ENCODE data around the gene C1orf167. TPM values are rescaled to one million over a fixed set of nuclear protein-coding genes. Genes with fewer than 3 reads are reported as not detected.
A peak's percentile ranks its signal among the peaks of the same experiment; 100 is the strongest.

Gene C1orf167
- polyA plus RNA-seq, 3 donors, result 0.05 TPM; not detected in 2

DNA sequence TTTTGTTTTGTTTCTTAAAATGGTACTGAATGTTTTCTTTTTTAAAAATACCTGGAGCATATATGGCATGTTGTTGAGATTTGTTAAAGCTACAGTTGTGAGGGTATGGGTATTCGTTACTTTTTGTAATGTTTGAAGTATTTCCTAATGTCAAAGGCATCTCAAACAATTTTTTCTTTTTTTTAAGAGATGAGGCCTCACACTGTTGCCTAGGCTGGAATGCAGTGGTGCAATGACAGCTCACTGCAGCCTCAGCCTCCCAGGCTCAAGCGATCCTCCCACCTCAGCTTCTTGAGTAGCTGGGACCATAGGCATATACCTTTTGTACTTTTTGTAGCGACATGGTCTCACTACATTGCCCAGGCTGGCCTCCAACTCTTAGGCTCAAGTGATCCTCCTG, 60.1 kb downstream of the C1orf167 start:
- Mint-ChIP-seq H3K27ac (peak overlapping the region in 1 of 7 donors; percentile 5), H3K36me3 (peaks cover 80 to 100% of the 10 kb centered on the region in 2 donors), H3K4me3 (no peak overlapping the region), H3K4me1 (no peaks in the 10 kb centered on the region), H3K27me3 (ENCODE audit: low read depth in 3 of 3) (peaks cover 0 to 5% (median 0%) of the 10 kb centered on the region in 3 donors), H3K9me3 (no peaks in the 10 kb centered on the region)
- Histone ChIP-seq H3K79me2 (ENCODE audit: insufficient read depth, low read length) (no peaks in the 10 kb centered on the region), H3K36me3 (replicated peaks in 1 of 2; ENCODE audit: control insufficient read depth in 1 of 2, insufficient read depth in 2 of 2, low read length in 2 of 2) (peaks cover 86 to 100% of the 10 kb centered on the region in 2 donors), H3K4me1 (ENCODE audit: control insufficient read depth in 1 of 2, insufficient read depth in 2 of 2, low read length in 2 of 2) (no peaks in the 10 kb centered on the region), H3K27me3 (ENCODE audit: control insufficient read depth in 2 of 2, insufficient read depth in 2 of 2, low read length in 2 of 2) (no peaks in the 10 kb centered on the region), H3K27ac (ENCODE audit: low read depth in 1 of 2, low read length in 2 of 2) (peak overlapping the region in 1 of 2 donors; percentile 55), H3K4me3 (replicated peaks in 1 of 3; ENCODE audit: low read depth in 2 of 3, low read length in 3 of 3) (no peak overlapping the region), H3K4me2 (replicated peaks; ENCODE audit: extremely low read depth, low read length, poor library complexity, severe bottlenecking) (no peak overlapping the region), H3K9me3 (replicated peaks in 1 of 2; ENCODE audit: control insufficient read depth in 1 of 2, insufficient read depth in 1 of 2, low read length in 2 of 2) (no peaks in the 10 kb centered on the region), H2AFZ (ENCODE audit: insufficient read depth, low read depth, low read length, poor library complexity, severe bottlenecking) (no peak overlapping the region), H3K9ac (ENCODE audit: insufficient read depth, low read length, poor library complexity, severe bottlenecking) (no peak overlapping the region), H4K20me1 (ENCODE audit: insufficient read depth, low read length) (no peaks in the 10 kb centered on the region)
- 100% methylated on average over 2 of the region's 3 CpGs for WGBS (ENCODE audit: insufficient coverage)
- TF ChIP-seq, protein P1, sequence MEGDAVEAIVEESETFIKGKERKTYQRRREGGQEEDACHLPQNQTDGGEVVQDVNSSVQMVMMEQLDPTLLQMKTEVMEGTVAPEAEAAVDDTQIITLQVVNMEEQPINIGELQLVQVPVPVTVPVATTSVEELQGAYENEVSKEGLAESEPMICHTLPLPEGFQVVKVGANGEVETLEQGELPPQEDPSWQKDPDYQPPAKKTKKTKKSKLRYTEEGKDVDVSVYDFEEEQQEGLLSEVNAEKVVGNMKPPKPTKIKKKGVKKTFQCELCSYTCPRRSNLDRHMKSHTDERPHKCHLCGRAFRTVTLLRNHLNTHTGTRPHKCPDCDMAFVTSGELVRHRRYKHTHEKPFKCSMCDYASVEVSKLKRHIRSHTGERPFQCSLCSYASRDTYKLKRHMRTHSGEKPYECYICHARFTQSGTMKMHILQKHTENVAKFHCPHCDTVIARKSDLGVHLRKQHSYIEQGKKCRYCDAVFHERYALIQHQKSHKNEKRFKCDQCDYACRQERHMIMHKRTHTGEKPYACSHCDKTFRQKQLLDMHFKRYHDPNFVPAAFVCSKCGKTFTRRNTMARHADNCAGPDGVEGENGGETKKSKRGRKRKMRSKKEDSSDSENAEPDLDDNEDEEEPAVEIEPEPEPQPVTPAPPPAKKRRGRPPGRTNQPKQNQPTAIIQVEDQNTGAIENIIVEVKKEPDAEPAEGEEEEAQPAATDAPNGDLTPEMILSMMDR (IDR thresholded peaks at IDR 0.05), result no peak
- intact Hi-C loops (cut with micrococcal nuclease), result loop anchor here in 1 of 2 donors (5.0 kb wide), 1 partner anchor 35 kb away; no protein-coding TSS in a partner anchor
- DNase-seq, result no peak

DNA sequence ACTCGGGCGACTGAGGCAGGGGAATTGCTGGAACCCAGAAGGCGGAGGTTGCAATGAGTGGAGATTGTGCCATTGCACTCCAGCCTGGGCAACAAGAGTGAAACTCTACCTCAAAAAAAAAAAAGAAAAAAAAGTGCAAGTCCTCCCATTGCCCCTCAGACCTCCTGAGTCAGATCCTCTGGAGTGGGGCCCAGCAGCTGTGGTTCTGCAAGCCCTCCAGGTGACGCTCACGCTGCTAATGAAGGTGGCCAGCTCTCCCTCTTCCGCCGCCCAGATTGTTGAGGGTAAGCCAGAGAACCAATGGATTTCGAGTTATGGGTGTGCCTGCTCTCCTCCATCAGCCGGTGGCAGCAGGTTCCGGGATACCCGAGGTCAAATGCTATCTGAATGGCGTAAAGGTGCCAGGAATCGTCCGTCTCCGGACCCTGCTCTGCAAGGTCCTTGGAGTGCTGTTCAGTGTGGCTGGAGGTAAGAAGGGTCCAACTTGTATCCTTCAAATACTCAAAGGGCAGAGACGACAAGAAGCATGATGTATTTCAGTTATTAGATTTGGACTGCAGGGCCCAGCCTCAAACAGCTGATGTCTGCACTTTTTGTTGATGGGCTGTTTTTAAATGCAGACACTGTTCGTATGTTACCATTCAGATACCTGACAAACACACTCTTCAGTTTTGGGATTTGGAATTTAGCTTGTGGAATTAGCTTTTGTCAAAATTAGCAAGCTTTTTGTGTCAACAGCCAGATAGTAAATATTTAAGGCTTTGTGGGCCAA, 61.6 kb downstream of the C1orf167 start:
- TF ChIP-seq, protein P1 (IDR thresholded peaks at IDR 0.05), result no peak
- WGBS (ENCODE audit: insufficient coverage), result 93% methylated on average over 15 of the region's 17 CpGs
- H3K27me3 Mint-ChIP-seq (ENCODE audit: low read depth in 3 of 3), result peaks cover 0 to 5% (median 2%) of the 10 kb centered on the region in 3 donors
- H3K4me1 Mint-ChIP-seq, result no peaks in the 10 kb centered on the region
- intact Hi-C loops (cut with micrococcal nuclease), result loop anchor here in 1 of 2 donors (5.0 kb wide), 1 partner anchor 36 kb away; no protein-coding TSS in a partner anchor
- H3K27ac Mint-ChIP-seq, result peak overlapping the region in 1 of 7 donors; percentile 11
- Histone ChIP-seq H4K20me1 (ENCODE audit: insufficient read depth, low read length) (no peaks in the 10 kb centered on the region), H3K4me3 (replicated peaks in 1 of 3; ENCODE audit: low read depth in 2 of 3, low read length in 3 of 3) (no peak overlapping the region), H3K36me3 (replicated peaks in 1 of 2; ENCODE audit: control insufficient read depth in 1 of 2, insufficient read depth in 2 of 2, low read length in 2 of 2) (peaks cover 86 to 100% of the 10 kb centered on the region in 2 donors), H3K27me3 (ENCODE audit: control insufficient read depth in 2 of 2, insufficient read depth in 2 of 2, low read length in 2 of 2) (no peaks in the 10 kb centered on the region), H3K27ac (ENCODE audit: low read depth in 1 of 2, low read length in 2 of 2) (no peak overlapping the region), H3K9ac (ENCODE audit: insufficient read depth, low read length, poor library complexity, severe bottlenecking) (no peak overlapping the region), H3K4me1 (ENCODE audit: control insufficient read depth in 1 of 2, insufficient read depth in 2 of 2, low read length in 2 of 2) (no peaks in the 10 kb centered on the region), H3K79me2 (ENCODE audit: insufficient read depth, low read length) (no peaks in the 10 kb centered on the region), H2AFZ (ENCODE audit: insufficient read depth, low read depth, low read length, poor library complexity, severe bottlenecking) (no peak overlapping the region), H3K9me3 (replicated peaks in 1 of 2; ENCODE audit: control insufficient read depth in 1 of 2, insufficient read depth in 1 of 2, low read length in 2 of 2) (no peaks in the 10 kb centered on the region), H3K4me2 (replicated peaks; ENCODE audit: extremely low read depth, low read length, poor library complexity, severe bottlenecking) (no peak overlapping the region)
- DNase-seq, result no peak
- peaks cover 82 to 100% of the 10 kb centered on the region in 2 donors for H3K36me3 Mint-ChIP-seq
- H3K4me3 Mint-ChIP-seq, result no peak overlapping the region
- H3K9me3 Mint-ChIP-seq, result no peaks in the 10 kb centered on the region

Measured in CD14-positive monocyte (primary cell).